Lung (tissue), 12 donors: Measurements from ENCODE around the gene TLX2. TPM values are rescaled to one million over a fixed set of nuclear protein-coding genes. Genes with fewer than 3 reads are reported as not detected.

Experiments used
- ATAC-seq: fragments of 200-7000 bp; cut with Tn5 transposase; one replicate; pipeline ENCODE4 v1.9.1; 2020; ENCODE audit warnings: moderate number of reproducible peaks; ENCODE audit not compliant: insufficient read depth, low FRiP score
- DNase-seq, 3 donors: peaks; one replicate each; pipeline ENCODE4 v3.0.0-alpha.2; 2013 to 2017
- H3K27ac ChIP-seq, 2 donors: one replicate each; pipeline ENCODE4 v1.5.1; 2013; ENCODE audit warnings: mild to moderate bottlenecking in 2 of 2, moderate library complexity in 2 of 2, control low read depth in 1 of 2, inconsistent platforms in 1 of 2, low read depth in 1 of 2, low read length in 1 of 2
- H3K27me3 ChIP-seq, 3 donors: one replicate each; pipeline ENCODE4 v1.5.1; 2013; ENCODE audit warnings: low read length in 2 of 3; ENCODE audit not compliant: control insufficient read depth in 3 of 3, insufficient read depth in 3 of 3
- H3K36me3 ChIP-seq, 4 donors: one replicate each; pipeline ENCODE4 v1.5.1; 2013; ENCODE audit warnings: low read length in 4 of 4, mild to moderate bottlenecking in 1 of 4, moderate library complexity in 1 of 4; ENCODE audit not compliant: control insufficient read depth in 4 of 4, insufficient read depth in 4 of 4
- H3K4me1 ChIP-seq, 5 donors: one replicate each; pipeline ENCODE4 v1.5.1; 2013; ENCODE audit warnings: low read length in 5 of 5, mild to moderate bottlenecking in 2 of 5, moderate library complexity in 1 of 5; ENCODE audit not compliant: control insufficient read depth in 5 of 5, insufficient read depth in 5 of 5
- H3K4me3 ChIP-seq: one replicate; pipeline ENCODE4 v1.5.1; 2013; ENCODE audit warnings: mild to moderate bottlenecking, control low read depth, moderate library complexity
- H3K9ac ChIP-seq, 2 donors: one replicate each; pipeline ENCODE4 v1.5.1; 2013; ENCODE audit warnings: low read length in 2 of 2, control low read depth in 1 of 2; ENCODE audit not compliant: insufficient read depth in 1 of 2
- H3K9me3 ChIP-seq, 4 donors: one replicate each; pipeline ENCODE4 v1.5.1; 2013; ENCODE audit warnings: low read length in 3 of 4, mild to moderate bottlenecking in 1 of 4, moderate library complexity in 1 of 4; ENCODE audit not compliant: control insufficient read depth in 4 of 4, insufficient read depth in 3 of 4
- CTCF ChIP-seq: IDR thresholded peaks from 2 replicates; pipeline ENCODE4 v1.5.1; 2012; ENCODE audit warnings: mild to moderate bottlenecking; ENCODE audit errors: control extremely low read depth, extremely low read depth
- WGBS, 2 donors: extraction: QIAGEN DNeasy Blood & Tissue Kit; methylation state at CpG; one replicate each; pipeline ENCODE4 v1.1.7; 2013; 5-methylcytosine and 5-hydroxymethylcytosine counted together
- polyA plus RNA-seq, 2 donors: library from polyadenylated mRNA; stranded (reverse); fragments of 200-250 nt; gene quantifications; one replicate each; pipeline ENCODE4 v1.2.1, GENCODE V29; 2013
- total RNA-seq, 2 donors: library from RNA; depleted of rRNA in 1 of 2; stranded (reverse); fragments of >200 nt in 1 of 2; gene quantifications; one replicate each; pipeline ENCODE4 v1.2.1, GENCODE V29; 2014 to 2021
- donor health status: control.
- donor health status: control.
- donor health status: Bipolar disorder and iron deficiency.
- donor health status: healthy.
- donor health status: DM: yes; HTN: yes; CAD: no.

TLX2 gene
- total and polyA plus RNA-seq, 4 donors = 0.03 TPM; not detected in 3

GRCh38 chr2:74507926-74508520 is 6.2 kb upstream of the TLX2 start:
- Histone ChIP-seq H3K4me3 (peak overlapping the region; percentile 47), H3K27me3 (peaks cover 0 to 63% (median 62%) of the 10 kb centered on the region in 3 donors), H3K9ac (peak overlapping the region; percentile 8 to 93), H3K4me1 (peaks cover 6 to 22% (median 9%) of the 10 kb centered on the region in 5 donors), H3K9me3 (no peaks in the 10 kb centered on the region), H3K36me3 (peaks cover 0 to 14% (median 8%) of the 10 kb centered on the region in 4 donors), H3K27ac (peak overlapping the region; percentile 51 to 98)
- peak in 2 of 3 donors; percentile 37 to 44 for DNase-seq
- no peak for TF ChIP-seq CTCF
- no peak for ATAC-seq
- 14 to 15% methylated on average over 38 of the region's 38 CpGs for WGBS, 2 donors

GRCh38 chr2:74510272-74510671 is 4.0 kb upstream of the TLX2 start:
- DNase-seq (no peak), ATAC-seq (no peak)
- Histone ChIP-seq H3K4me3 (no peak overlapping the region), H3K27ac (no peak overlapping the region), H3K36me3 (peaks cover 0 to 10% (median 6%) of the 10 kb centered on the region in 4 donors), H3K9me3 (peaks cover 0 to 8% (median 0%) of the 10 kb centered on the region in 4 donors), H3K9ac (no peak overlapping the region), H3K27me3 (peaks cover 6 to 67% (median 57%) of the 10 kb centered on the region in 3 donors), H3K4me1 (peaks cover 3 to 20% (median 8%) of the 10 kb centered on the region in 5 donors)
- 85 to 89% methylated on average over 4 of the region's 4 CpGs for WGBS, 2 donors
- no peak for TF ChIP-seq CTCF

- Histone ChIP-seq H3K27ac (no peak overlapping the region), H3K4me3 (no peak overlapping the region), H3K9me3 (peaks cover 0 to 14% (median 0%) of the 10 kb centered on the region in 4 donors), H3K36me3 (peaks cover 0 to 3% (median 0%) of the 10 kb centered on the region in 4 donors), H3K4me1 (peaks cover 5 to 23% (median 8%) of the 10 kb centered on the region in 5 donors), H3K27me3 (peaks cover 6 to 63% (median 62%) of the 10 kb centered on the region in 3 donors), H3K9ac (no peak overlapping the region)
- WGBS, 2 donors = 36 to 38% methylated on average over 11 of the region's 11 CpGs
- ATAC-seq = no peak
- no peak for TF ChIP-seq CTCF
- no peak for DNase-seq
These were observed 2.9 kb upstream of the TLX2 start for GRCh38 chr2:74511104-74511989.
